ENCODE measurements around the gene TCN1. TPM values are rescaled to one million over a fixed set of nuclear protein-coding genes. Genes with fewer than 3 reads are reported as not detected.

The TCN1 gene
- total RNA-seq, 3 donors from 2014 or later: not detected

GRCh38 chr11:59807047-59807610, 59.2 kb downstream of the TCN1 start:
- Mint-ChIP-seq H3K9me3 (no peaks in the 10 kb centered on the region), H3K4me3 (no peak overlapping the region), H3K27me3 (ENCODE audit: low read depth) (no peaks in the 10 kb centered on the region), H3K36me3 (ENCODE audit: insufficient read depth) (peaks cover 13% of the 10 kb centered on the region), H3K4me1 (ENCODE audit: low read depth) (peaks cover 17% of the 10 kb centered on the region)
- ATAC-seq (no peak), DNase-seq (no peak)

- H3K9me3 Mint-ChIP-seq: no peaks in the 10 kb centered on the region
- H3K27me3 Mint-ChIP-seq (ENCODE audit: low read depth): no peaks in the 10 kb centered on the region
- no peak overlapping the region for H3K4me3 Mint-ChIP-seq
- ATAC-seq (no peak), DNase-seq (no peak)
- H3K36me3 Mint-ChIP-seq (ENCODE audit: insufficient read depth): peaks cover 13% of the 10 kb centered on the region
- peaks cover 4% of the 10 kb centered on the region for H3K4me1 Mint-ChIP-seq (ENCODE audit: low read depth)
Measured at GRCh38 chr11:59804061-59804460, 62.2 kb downstream of the TCN1 start.

Other genes starting within 250 kb of the TCN1 start
- 10 to 100 TPM; 51.3 to 56.2 (median 52.1) TPM for gene PATL1, start 197.4 kb downstream of the TCN1 start, total RNA-seq
- gene OR10V1, start 152.6 kb downstream of the TCN1 start, total RNA-seq: not detected
- gene STX3, start 111.1 kb downstream of the TCN1 start, total RNA-seq: 1 to 10 TPM; 5.6 to 6.3 (median 5.6) TPM
- 10 to 100 TPM; 80.3 to 89.6 (median 81.2) TPM for gene MRPL16, start 55.7 kb downstream of the TCN1 start, total RNA-seq
- gene CBLIF, start 21.0 kb downstream of the TCN1 start, total RNA-seq: not detected
- not detected for gene OOSP3, start 12.3 kb upstream of the TCN1 start, total RNA-seq
- not detected for gene OOSP1, start 71.9 kb upstream of the TCN1 start, total RNA-seq
- gene OOSP4A, start 97.5 kb upstream of the TCN1 start, total RNA-seq: not detected
- not detected for gene OOSP4B, start 150.7 kb upstream of the TCN1 start, total RNA-seq
- not detected for gene OOSP2, start 173.9 kb upstream of the TCN1 start, total RNA-seq
- gene MS4A3, start 190.2 kb upstream of the TCN1 start, total RNA-seq: not detected
- gene MS4A2, start 222.2 kb upstream of the TCN1 start, total RNA-seq: not detected